ENCODE data around the gene SYT7.
A peak's percentile ranks its signal among the peaks of the same experiment; 100 is the strongest.

The SYT7 gene

GRCh38 chr11:61515686-61516085 is 65.2 kb downstream of the SYT7 start:
- Histone ChIP-seq H3K27ac (ENCODE audit: low read length) (no peak overlapping the region), H3K4me1 (ENCODE audit: insufficient read depth, low read length) (peaks cover 9% of the 10 kb centered on the region; the same call in 1 of the 2 replicates), H3K27me3 (ENCODE audit: insufficient read depth, low read length) (peaks cover 11% of the 10 kb centered on the region), H3K36me3 (ENCODE audit: insufficient read depth, low read depth, low read length) (no peaks in the 10 kb centered on the region), H3K9me3 (ENCODE audit: insufficient read depth, low read depth, low read length) (no peaks in the 10 kb centered on the region), H3K9ac (ENCODE audit: low read depth, low read length) (no peak overlapping the region), H3K4me3 (ENCODE audit: low read length) (no peak overlapping the region)

- Histone ChIP-seq H3K9ac (ENCODE audit: low read depth, low read length) (no peak overlapping the region; the same call in 1 of the 2 replicates), H3K4me1 (ENCODE audit: insufficient read depth, low read length) (peaks cover 9% of the 10 kb centered on the region; the same call in 1 of the 2 replicates)
Measured at GRCh38 chr11:61514050-61514917, 66.6 kb downstream of the SYT7 start.

GRCh38 chr11:61513143-61513765 is 67.6 kb downstream of the SYT7 start:
- peaks cover 30% of the 10 kb centered on the region for H3K27me3 ChIP-seq (ENCODE audit: insufficient read depth, low read length)
- H3K4me3 ChIP-seq (ENCODE audit: low read length): no peak overlapping the region
- H3K4me1 ChIP-seq (ENCODE audit: insufficient read depth, low read length): peaks cover 9% of the 10 kb centered on the region; the same call in 1 of the 2 replicates
- no peaks in the 10 kb centered on the region for H3K9me3 ChIP-seq (ENCODE audit: insufficient read depth, low read depth, low read length)
- H3K9ac ChIP-seq (ENCODE audit: low read depth, low read length): no peak overlapping the region
- no peak overlapping the region for H3K27ac ChIP-seq (ENCODE audit: low read length)
- H3K36me3 ChIP-seq (ENCODE audit: insufficient read depth, low read depth, low read length): no peaks in the 10 kb centered on the region

More at GRCh38 chr11:61514050-61514917, 66.6 kb downstream of the SYT7 start:
- Histone ChIP-seq H3K4me3 (ENCODE audit: low read length) (no peak overlapping the region), H3K27ac (ENCODE audit: low read length) (no peak overlapping the region), H3K9me3 (ENCODE audit: insufficient read depth, low read depth, low read length) (no peaks in the 10 kb centered on the region), H3K27me3 (ENCODE audit: insufficient read depth, low read length) (peaks cover 25% of the 10 kb centered on the region), H3K36me3 (ENCODE audit: insufficient read depth, low read depth, low read length) (no peaks in the 10 kb centered on the region)

GRCh38 chr11:61512435-61512834 is 68.4 kb downstream of the SYT7 start:
- no peaks in the 10 kb centered on the region for H3K9me3 ChIP-seq (ENCODE audit: insufficient read depth, low read depth, low read length)
- no peaks in the 10 kb centered on the region for H3K36me3 ChIP-seq (ENCODE audit: insufficient read depth, low read depth, low read length)
- H3K4me3 ChIP-seq (ENCODE audit: low read length): no peak overlapping the region
- peaks cover 16% of the 10 kb centered on the region; the same call in 1 of the 2 replicates for H3K4me1 ChIP-seq (ENCODE audit: insufficient read depth, low read length)
- peaks cover 39% of the 10 kb centered on the region for H3K27me3 ChIP-seq (ENCODE audit: insufficient read depth, low read length)
- no peak overlapping the region for H3K9ac ChIP-seq (ENCODE audit: low read depth, low read length)
- H3K27ac ChIP-seq (ENCODE audit: low read length): no peak overlapping the region

- Histone ChIP-seq H3K9me3 (ENCODE audit: insufficient read depth, low read depth, low read length) (no peaks in the 10 kb centered on the region), H3K9ac (ENCODE audit: low read depth, low read length) (no peak overlapping the region), H3K27ac (ENCODE audit: low read length) (no peak overlapping the region), H3K36me3 (ENCODE audit: insufficient read depth, low read depth, low read length) (no peaks in the 10 kb centered on the region), H3K4me1 (ENCODE audit: insufficient read depth, low read length) (peaks cover 19% of the 10 kb centered on the region; the same call in 1 of the 2 replicates), H3K4me3 (ENCODE audit: low read length) (no peak overlapping the region), H3K27me3 (ENCODE audit: insufficient read depth, low read length) (peaks cover 49% of the 10 kb centered on the region)
Measured at GRCh38 chr11:61511383-61511782, 69.5 kb downstream of the SYT7 start.

GRCh38 chr11:61510974-61511373 is 69.9 kb downstream of the SYT7 start:
- Histone ChIP-seq H3K9ac (ENCODE audit: low read depth, low read length) (no peak overlapping the region), H3K4me3 (ENCODE audit: low read length) (no peak overlapping the region)

GRCh38 chr11:61510166-61510919 is 70.5 kb downstream of the SYT7 start:
- no peaks in the 10 kb centered on the region for H3K9me3 ChIP-seq (ENCODE audit: insufficient read depth, low read depth, low read length)
- no peaks in the 10 kb centered on the region for H3K36me3 ChIP-seq (ENCODE audit: insufficient read depth, low read depth, low read length)
- H3K4me1 ChIP-seq (ENCODE audit: insufficient read depth, low read length): peaks cover 24% of the 10 kb centered on the region; the same call in 1 of the 2 replicates
- peaks cover 58% of the 10 kb centered on the region for H3K27me3 ChIP-seq (ENCODE audit: insufficient read depth, low read length)
- H3K4me3 ChIP-seq (ENCODE audit: low read length): no peak overlapping the region
- no peak overlapping the region for H3K27ac ChIP-seq (ENCODE audit: low read length)
- H3K9ac ChIP-seq (ENCODE audit: low read depth, low read length): no peak overlapping the region

More at GRCh38 chr11:61510974-61511373, 69.9 kb downstream of the SYT7 start:
- Histone ChIP-seq H3K27me3 (ENCODE audit: insufficient read depth, low read length) (peaks cover 53% of the 10 kb centered on the region), H3K4me1 (ENCODE audit: insufficient read depth, low read length) (peaks cover 19% of the 10 kb centered on the region; the same call in 1 of the 2 replicates), H3K36me3 (ENCODE audit: insufficient read depth, low read depth, low read length) (no peaks in the 10 kb centered on the region), H3K9me3 (ENCODE audit: insufficient read depth, low read depth, low read length) (no peaks in the 10 kb centered on the region), H3K27ac (ENCODE audit: low read length) (no peak overlapping the region)

GRCh38 chr11:61509043-61510029 is 71.5 kb downstream of the SYT7 start:
- peaks cover 21% of the 10 kb centered on the region; the same call in 1 of the 2 replicates for H3K4me1 ChIP-seq (ENCODE audit: insufficient read depth, low read length)
- no peak overlapping the region for H3K9ac ChIP-seq (ENCODE audit: low read depth, low read length)
- H3K27ac ChIP-seq (ENCODE audit: low read length): no peak overlapping the region
- H3K27me3 ChIP-seq (ENCODE audit: insufficient read depth, low read length): peaks cover 58% of the 10 kb centered on the region
- no peaks in the 10 kb centered on the region for H3K9me3 ChIP-seq (ENCODE audit: insufficient read depth, low read depth, low read length)
- H3K4me3 ChIP-seq (ENCODE audit: low read length): peak overlapping the region; percentile 51; the same call in 1 of the 2 replicates
- no peaks in the 10 kb centered on the region for H3K36me3 ChIP-seq (ENCODE audit: insufficient read depth, low read depth, low read length)

- peaks cover 58% of the 10 kb centered on the region for H3K27me3 ChIP-seq (ENCODE audit: insufficient read depth, low read length)
- peak within 1 kb of the TSS; percentile 69 for H3K4me3 ChIP-seq (ENCODE audit: low read length)
- H3K4me1 ChIP-seq (ENCODE audit: insufficient read depth, low read length): peaks cover 15% of the 10 kb centered on the region; the same call in 1 of the 2 replicates
- H3K36me3 ChIP-seq (ENCODE audit: insufficient read depth, low read depth, low read length): no peaks in the 10 kb centered on the region
- no peaks in the 10 kb centered on the region for H3K9me3 ChIP-seq (ENCODE audit: insufficient read depth, low read depth, low read length)
- H3K27ac ChIP-seq (ENCODE audit: low read length): no peak within 1 kb of the TSS
- no peak within 1 kb of the TSS for H3K9ac ChIP-seq (ENCODE audit: low read depth, low read length)
Measured at GRCh38 chr11:61507962-61508861, 72.7 kb downstream of the SYT7 start, which contains the start of gene LRRC10B. TSS of gene LRRC10B (plus strand) at chr11:61508749. CDS start at chr11:61508999, 250 bp downstream.

Measured in iPS-20b (cell line).